Liver (tissue), 3 donors: ENCODE data around the gene HYPK.
"Not testable (repeated sequence)": the region's sequence is repeated elsewhere in the genome, so short reads cannot be mapped to it uniquely, and the experiment has no call there.

Source experiments
- ATF3 ChIP-seq: IDR thresholded peaks from 2 replicates; pipeline ENCODE4 v1.6.1; 2016; ENCODE audit warnings: antibody characterized with exemption
- TF ChIP-seq, protein P1 (sequence below): fragments of 150-350 bp; IDR thresholded peaks from 2 replicates; pipeline ENCODE4 v1.5.1; 2017; ENCODE audit warnings: improper control_type of control experiment, low read depth, low read length; ENCODE audit not compliant: missing input control
- donor health status: healthy.
- donor health status: healthy.

GRCh38 chr15:43831519-43832052 lies 31.2 kb downstream of the HYPK start:
- TF ChIP-seq, protein P1, sequence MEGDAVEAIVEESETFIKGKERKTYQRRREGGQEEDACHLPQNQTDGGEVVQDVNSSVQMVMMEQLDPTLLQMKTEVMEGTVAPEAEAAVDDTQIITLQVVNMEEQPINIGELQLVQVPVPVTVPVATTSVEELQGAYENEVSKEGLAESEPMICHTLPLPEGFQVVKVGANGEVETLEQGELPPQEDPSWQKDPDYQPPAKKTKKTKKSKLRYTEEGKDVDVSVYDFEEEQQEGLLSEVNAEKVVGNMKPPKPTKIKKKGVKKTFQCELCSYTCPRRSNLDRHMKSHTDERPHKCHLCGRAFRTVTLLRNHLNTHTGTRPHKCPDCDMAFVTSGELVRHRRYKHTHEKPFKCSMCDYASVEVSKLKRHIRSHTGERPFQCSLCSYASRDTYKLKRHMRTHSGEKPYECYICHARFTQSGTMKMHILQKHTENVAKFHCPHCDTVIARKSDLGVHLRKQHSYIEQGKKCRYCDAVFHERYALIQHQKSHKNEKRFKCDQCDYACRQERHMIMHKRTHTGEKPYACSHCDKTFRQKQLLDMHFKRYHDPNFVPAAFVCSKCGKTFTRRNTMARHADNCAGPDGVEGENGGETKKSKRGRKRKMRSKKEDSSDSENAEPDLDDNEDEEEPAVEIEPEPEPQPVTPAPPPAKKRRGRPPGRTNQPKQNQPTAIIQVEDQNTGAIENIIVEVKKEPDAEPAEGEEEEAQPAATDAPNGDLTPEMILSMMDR, result not testable (repeated sequence)
- not testable (repeated sequence) for TF ChIP-seq ATF3
